K562 (cell line): ENCODE data around the gene VPS45. TPM values are rescaled to one million over a fixed set of nuclear protein-coding genes. Genes with fewer than 3 reads are reported as not detected.
A peak's percentile ranks its signal among the peaks of the same experiment; 100 is the strongest.
"Not testable (repeated sequence)": the region's sequence is repeated elsewhere in the genome, so short reads cannot be mapped to it uniquely, and the experiment has no call there.

Source experiments
- ATAC-seq: fragments of 200-7000 bp; cut with Tn5 transposase; 3 replicates; pipeline ENCODE4 v1.9.1; 2020; ENCODE audit warnings: moderate library complexity
- BruUV-seq: library from RNA; stranded (reverse); fragments of 400-500 nt; replicated peaks from 2 replicates; lab custom pipeline; 2021; lab: Mats Ljungman, UMichigan
- CTCF ChIA-PET: fragments of 300-600 bp; formaldehyde crosslinking; extraction: SDS; loops from one replicate; lab custom pipeline; 2021; ENCODE audit warnings: low intra/inter-chr PET ratio; lab: Yijun Ruan, JAX
- POLR2A ChIA-PET: fragments of 300-600, 350-650 bp; sonication (Branson Sonifier 250); formaldehyde crosslinking; extraction: SDS; loops from one replicate; lab custom pipeline; 2021; ENCODE audit warnings: antibody characterized with exemption, inconsistent platforms; lab: Yijun Ruan, JAX
- DNase-seq, 4 experiments: peaks; one replicate each; pipeline versions ENCODE4 v3.0.0 to v3.0.0-alpha.2; 2011 to 2018; ENCODE audit warnings: low spot score in 3 of 4, mixed read lengths in 3 of 4; ENCODE audit errors: extremely low read depth in 1 of 4
- FAIRE-seq: peaks from 2 replicates; lab custom pipeline; 2011; peaks lifted over from hg19 to GRCh38; lab: Jason Lieb, UNC
- H2AFZ ChIP-seq: 2 replicates; pipeline ENCODE4 v1.6.0; 2011; ENCODE audit warnings: low read depth, low read length, control low read depth, inconsistent platforms
- H3K27ac ChIP-seq: fragments of 200-600 bp; 3 replicates; pipeline ENCODE4 v1.8.0; 2011; ENCODE audit warnings: low read depth, mild to moderate bottlenecking, control low read depth, inconsistent platforms, low read length, moderate library complexity, mixed read lengths; ENCODE audit errors: extremely low read depth
- H3K27me3 ChIP-seq, 2 experiments: fragments of 300-600 bp in 1 of 2; 2 replicates in 1 of 2; 3 replicates in 1 of 2; pipeline versions ENCODE4 v1.6.0 to v1.8.0; 2011; ENCODE audit warnings: inconsistent platforms in 2 of 2, low read length in 2 of 2, mild to moderate bottlenecking in 1 of 2, mixed read lengths in 1 of 2, moderate library complexity in 1 of 2; ENCODE audit not compliant: control insufficient read depth in 2 of 2, insufficient read depth in 2 of 2
- H3K36me3 ChIP-seq: fragments of 300-600 bp; 3 replicates; pipeline ENCODE4 v1.8.0; 2011; ENCODE audit warnings: mild to moderate bottlenecking, low read length, inconsistent platforms; ENCODE audit not compliant: control insufficient read depth, insufficient read depth
- H3K4me1 ChIP-seq, 2 experiments: fragments of 200-600 bp in 1 of 2; replicated peaks in 1 of 2; 2 replicates in 1 of 2; 3 replicates in 1 of 2; pipeline versions ENCODE4 v1.5.1 to v1.8.0; 2011; ENCODE audit warnings: inconsistent platforms in 2 of 2, low read length in 2 of 2, mild to moderate bottlenecking in 1 of 2, mixed read lengths in 1 of 2, moderate library complexity in 1 of 2; ENCODE audit not compliant: control insufficient read depth in 2 of 2, insufficient read depth in 2 of 2
- H3K4me2 ChIP-seq: 2 replicates; pipeline ENCODE4 v1.6.1; 2011; ENCODE audit warnings: low read length, control low read depth, inconsistent platforms, mixed read lengths; ENCODE audit not compliant: insufficient read depth
- H3K4me3 ChIP-seq: fragments of 200-600 bp; sonication (generic), shearing (Covaris generic); 2 replicates; pipeline ENCODE4 v1.5.1; 2016; ENCODE audit warnings: control low read depth, inconsistent platforms
- H3K79me2 ChIP-seq: fragments of 200-600 bp; 3 replicates; pipeline ENCODE4 v1.8.0; 2011; ENCODE audit warnings: low read length, inconsistent platforms; ENCODE audit not compliant: control insufficient read depth, insufficient read depth
- H3K9ac ChIP-seq, 2 experiments: 2 replicates each; pipeline versions ENCODE4 v1.6.0 to v1.6.1; 2011; ENCODE audit warnings: low read depth in 2 of 2, low read length in 2 of 2, control low read depth in 1 of 2, inconsistent platforms in 1 of 2, mild to moderate bottlenecking in 1 of 2, mixed read lengths in 1 of 2; ENCODE audit not compliant: insufficient read depth in 1 of 2
- H3K9me1 ChIP-seq: one replicate; pipeline ENCODE4 v1.6.0; 2011; ENCODE audit warnings: inconsistent platforms, mild to moderate bottlenecking, low read length, moderate library complexity; ENCODE audit not compliant: control insufficient read depth, insufficient read depth
- H3K9me3 ChIP-seq: replicated peaks from 2 replicates; pipeline ENCODE4 v1.5.1; 2011; ENCODE audit warnings: low read depth, low read length, inconsistent platforms; ENCODE audit not compliant: control insufficient read depth, insufficient read depth
- H4K20me1 ChIP-seq: replicated peaks from 2 replicates; pipeline ENCODE4 v1.6.1; 2011; ENCODE audit warnings: low read length, inconsistent platforms, mixed read lengths; ENCODE audit not compliant: control insufficient read depth, insufficient read depth
- ATF3 ChIP-seq, 2 experiments: fragments of 450-650 bp in 1 of 2; sonication (generic) in 1 of 2; formaldehyde crosslinking in 1 of 2; IDR thresholded peaks in 1 of 2; conservative IDR thresholded peaks in 1 of 2; 2 replicates each; pipeline versions ENCODE4 v1.6.1 to v1.8.1; 2016 to 2023; ENCODE audit warnings: mild to moderate bottlenecking in 2 of 2, moderate library complexity in 2 of 2, inconsistent platforms in 1 of 2, missing genetic modification reagents in 1 of 2
- CBFA2T3 ChIP-seq: fragments of 450-650 bp; IDR thresholded peaks from 2 replicates; pipeline ENCODE4 v1.6.1; 2017
- DPF2 ChIP-seq: fragments of 450-650 bp; IDR thresholded peaks from 2 replicates; pipeline ENCODE4 v1.6.1; 2016
- FOSL1 ChIP-seq: fragments of 200-800 bp; sonication (Bioruptor generic); conservative IDR thresholded peaks from 2 replicates; pipeline ENCODE4 v1.6.1; 2016; ENCODE audit warnings: missing genetic modification characterization, missing compliant biosample characterization
- HDAC1 ChIP-seq, 2 experiments: fragments of 450-650 bp; IDR thresholded peaks; 2 replicates each; pipeline ENCODE4 v1.6.1; 2016 to 2017; ENCODE audit warnings: inconsistent platforms in 1 of 2, mild to moderate bottlenecking in 1 of 2, moderate library complexity in 1 of 2
- JUND ChIP-seq, 2 experiments: IDR thresholded peaks; 2 replicates in 1 of 2; 3 replicates in 1 of 2; pipeline ENCODE4 v1.6.1; 2011; ENCODE audit warnings: borderline replicate concordance in 2 of 2, low read depth in 2 of 2, low read length in 2 of 2, improper control_type of control experiment in 1 of 2, missing biosample characterization in 1 of 2, missing genetic modification characterization in 1 of 2, missing genetic modification reagents in 1 of 2
- MYBL2 ChIP-seq, 2 experiments: fragments of 450-650 bp in 1 of 2; sonication (generic) in 1 of 2; formaldehyde crosslinking in 1 of 2; IDR thresholded peaks; 2 replicates each; pipeline versions ENCODE4 v1.6.1 to v1.8.1; 2017 to 2022; ENCODE audit warnings: borderline replicate concordance in 1 of 2, inconsistent platforms in 1 of 2, low read depth in 1 of 2, mild to moderate bottlenecking in 1 of 2, missing genetic modification reagents in 1 of 2, moderate library complexity in 1 of 2
- NR2C1 ChIP-seq, 2 experiments: fragments of 450-650 bp; IDR thresholded peaks; 2 replicates each; pipeline ENCODE4 v1.6.1; 2017; ENCODE audit warnings: mild to moderate bottlenecking in 2 of 2, antibody characterized with exemption in 1 of 2, inconsistent platforms in 1 of 2, missing compliant biosample characterization in 1 of 2, missing genetic modification characterization in 1 of 2
- TOE1 ChIP-seq, 2 experiments: fragments of 450-650 bp in 1 of 2; sonication (generic) in 1 of 2; formaldehyde crosslinking in 1 of 2; IDR thresholded peaks; 2 replicates each; pipeline versions ENCODE4 v1.7.1 to v1.8.0; 2016 to 2022; ENCODE audit warnings: borderline replicate concordance in 2 of 2, mild to moderate bottlenecking in 2 of 2, antibody characterized with exemption in 1 of 2, inconsistent platforms in 1 of 2, low read depth in 1 of 2, missing genetic modification reagents in 1 of 2, moderate library complexity in 1 of 2
- USF2 ChIP-seq: sonication (generic); formaldehyde crosslinking; IDR thresholded peaks from 2 replicates; pipeline ENCODE4 v1.5.0; 2020; ENCODE audit warnings: missing genetic modification reagents
- WGBS: fragments of 100-300 bp; shearing (Covaris generic); methylation state at CpG from one replicate; pipeline ENCODE4 v1.1.6; 2016; ENCODE audit warnings: low coverage, mixed read lengths; ENCODE audit not compliant: insufficient coverage; ENCODE audit errors: missing lambda C conversion rate; 5-methylcytosine and 5-hydroxymethylcytosine counted together
- in situ Hi-C: fragments of 300-500 bp; cut with MboI; formaldehyde crosslinking; loops from 4 replicates; pipeline ENCODE4 v1.15.0; 2018; ENCODE audit warnings: inconsistent platforms, mixed read lengths
- intact Hi-C: fragments of 100-400 bp; cut with micrococcal nuclease; formaldehyde crosslinking; loops from 2 replicates; pipeline ENCODE4 v1.14.2; 2022
- polyA plus RNA-seq, 8 experiments: library from polyadenylated mRNA; depleted of rRNA in 4 of 8; stranded (reverse) in 5 of 8; unstranded in 3 of 8; fragments of >200 nt; fragmentation: Nextera tagmentation in 2 of 8; fragmentation: Illumina TruSeq in 1 of 8; extraction: Ambion mirVana in 2 of 8; extraction: Trizol in 1 of 8; gene quantifications; 2 replicates each; pipeline versions ENCODE4 v1.2.1 to v1.2.3, GENCODE V29; 2011 to 2014; ENCODE audit warnings: inconsistent platforms in 1 of 8, missing spikeins in 1 of 8
- total RNA-seq, 7 experiments: library from RNA; depleted of rRNA in 6 of 7; stranded (reverse); fragments of >200 nt in 6 of 7; fragmentation: Illumina TruSeq in 2 of 7; extraction: Trizol in 2 of 7; gene quantifications; 2 replicates each; pipeline versions ENCODE4 v1.2.1 to v1.2.3, GENCODE V29; 2011 to 2021; ENCODE audit warnings: low replicate concordance in 1 of 7
- TF ChIP-seq, protein P1 (sequence below): fragments of 450-650 bp; formaldehyde crosslinking; IDR thresholded peaks from 2 replicates; pipeline ENCODE4 v1.4.0; 2020; ENCODE audit warnings: mild to moderate bottlenecking, mixed read lengths
- TF ChIP-seq, protein P2 (sequence below), 2 experiments: IDR thresholded peaks in 1 of 2; conservative IDR thresholded peaks in 1 of 2; 2 replicates each; pipeline ENCODE4 v1.6.1; 2016; ENCODE audit warnings: low read depth in 2 of 2, mild to moderate bottlenecking in 1 of 2, missing compliant biosample characterization in 1 of 2, missing genetic modification characterization in 1 of 2, moderate library complexity in 1 of 2

The VPS45 gene
- total and polyA plus RNA-seq, 9 of the 15 experiments (the other 6 are each of a cell fraction or from before 2014, with no cell fraction given), result 17.9 to 48.2 (median 34.4) TPM

GRCh38 chr1:150135400-150135799 is 67.8 kb downstream of the VPS45 start:
- peak; percentile 60 for ATAC-seq
- H3K4me2 ChIP-seq; H3K36me3 ChIP-seq; H3K4me1 ChIP-seq; H3K9ac ChIP-seq; H2AFZ ChIP-seq; CTCF ChIA-PET; H3K27ac ChIP-seq; BruUV-seq; in situ Hi-C loops; H3K9me1 ChIP-seq; H4K20me1 ChIP-seq; H3K27me3 ChIP-seq; H3K4me3 ChIP-seq; intact Hi-C loops; H3K9me3 ChIP-seq; H3K79me2 ChIP-seq; TF ChIP-seq TOE1 (CRISPR knock-in tag; IDR thresholded peaks at IDR 0.05; ENCODE audit: borderline replicate concordance, low read depth); ATF3 (CRISPR knock-in tag; conservative IDR thresholded peaks at IDR 0.05); MYBL2 (CRISPR knock-in tag; IDR thresholded peaks at IDR 0.05; ENCODE audit: borderline replicate concordance): not testable (repeated sequence)
- 33% methylated on average over 6 of the region's 6 CpGs for WGBS
- peak; percentile 6 for FAIRE-seq
- POLR2A ChIA-PET, result interaction anchor here (2.5 kb wide), 1 partner anchor 26 kb away, joined by 11 read pairs; no protein-coding TSS in a partner anchor
- DNase-seq, result peak in 1 of 4 experiments; percentile 45
- TF ChIP-seq FOSL1 (tag) (peak; percentile 70), HDAC1 (IDR thresholded peaks at IDR 0.05) (0 out of 4 replicates have a peak, but pooled peaks of 1 of the 2 experiments have one; percentile 13), NR2C1 (IDR thresholded peaks at IDR 0.05) (peak; percentile 72), NR2C1 (tag; IDR thresholded peaks at IDR 0.05) (peak; percentile 68; the same call in 1 of the 2 replicates), USF2 (peak; percentile 52), JUND (IDR thresholded peaks at IDR 0.05; ENCODE audit: borderline replicate concordance, low read depth, low read length) (peak; percentile 66), JUND (tag; IDR thresholded peaks at IDR 0.05; ENCODE audit: borderline replicate concordance, low read depth, low read length) (peak; percentile 55; the same call in 1 of the 3 replicates), TOE1 (IDR thresholded peaks at IDR 0.05; ENCODE audit: borderline replicate concordance) (peak; percentile 60; the same call in 1 of the 2 replicates), DPF2 (0 out of 2 replicates have a peak, but pooled peaks have one; percentile 32), ATF3 (IDR thresholded peaks at IDR 0.05) (peak; percentile 66), MYBL2 (IDR thresholded peaks at IDR 0.05; ENCODE audit: low read depth) (peak; percentile 65), CBFA2T3 (peak; percentile 31; the same call in 1 of the 2 replicates)
- TF ChIP-seq, protein P1, sequence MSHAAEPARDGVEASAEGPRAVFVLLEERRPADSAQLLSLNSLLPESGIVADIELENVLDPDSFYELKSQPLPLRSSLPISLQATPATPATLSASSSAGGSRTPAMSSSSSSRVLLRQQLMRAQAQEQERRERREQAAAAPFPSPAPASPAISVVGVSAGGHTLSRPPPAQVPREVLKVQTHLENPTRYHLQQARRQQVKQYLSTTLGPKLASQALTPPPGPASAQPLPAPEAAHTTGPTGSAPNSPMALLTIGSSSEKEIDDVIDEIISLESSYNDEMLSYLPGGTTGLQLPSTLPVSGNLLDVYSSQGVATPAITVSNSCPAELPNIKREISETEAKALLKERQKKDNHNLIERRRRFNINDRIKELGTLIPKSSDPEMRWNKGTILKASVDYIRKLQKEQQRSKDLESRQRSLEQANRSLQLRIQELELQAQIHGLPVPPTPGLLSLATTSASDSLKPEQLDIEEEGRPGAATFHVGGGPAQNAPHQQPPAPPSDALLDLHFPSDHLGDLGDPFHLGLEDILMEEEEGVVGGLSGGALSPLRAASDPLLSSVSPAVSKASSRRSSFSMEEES, result peak; percentile 17; the same call in 1 of the 2 replicates
- TF ChIP-seq, protein P2, sequence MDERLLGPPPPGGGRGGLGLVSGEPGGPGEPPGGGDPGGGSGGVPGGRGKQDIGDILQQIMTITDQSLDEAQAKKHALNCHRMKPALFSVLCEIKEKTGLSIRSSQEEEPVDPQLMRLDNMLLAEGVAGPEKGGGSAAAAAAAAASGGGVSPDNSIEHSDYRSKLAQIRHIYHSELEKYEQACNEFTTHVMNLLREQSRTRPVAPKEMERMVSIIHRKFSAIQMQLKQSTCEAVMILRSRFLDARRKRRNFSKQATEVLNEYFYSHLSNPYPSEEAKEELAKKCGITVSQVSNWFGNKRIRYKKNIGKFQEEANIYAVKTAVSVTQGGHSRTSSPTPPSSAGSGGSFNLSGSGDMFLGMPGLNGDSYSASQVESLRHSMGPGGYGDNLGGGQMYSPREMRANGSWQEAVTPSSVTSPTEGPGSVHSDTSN (CRISPR knock-in tag; IDR thresholded peaks at IDR 0.05; ENCODE audit: low read depth), result not testable (repeated sequence)
- TF ChIP-seq, protein P2 (tag; conservative IDR thresholded peaks at IDR 0.05; ENCODE audit: low read depth), result 0 out of 2 replicates have a peak, but pooled peaks have one; percentile 12
